Endodermal cell (in vitro differentiated cells): ENCODE measurements around the gene GPR153. TPM values are rescaled to one million over a fixed set of nuclear protein-coding genes. Genes with fewer than 3 reads are reported as not detected.

Experiments used
- DNase-seq: peaks from one replicate; pipeline ENCODE4 v3.0.0-alpha.2; 2017
- H3K27ac ChIP-seq: 2 replicates; pipeline ENCODE4 v1.5.1; 2013; ENCODE audit warnings: mild to moderate bottlenecking, low read depth, low read length, moderate library complexity
- H3K27me3 ChIP-seq: 2 replicates; pipeline ENCODE4 v1.6.1; 2013; ENCODE audit warnings: mild to moderate bottlenecking, low read length, moderate library complexity; ENCODE audit not compliant: insufficient read depth, control insufficient read depth, poor library complexity, severe bottlenecking
- H3K36me3 ChIP-seq: 2 replicates; pipeline ENCODE4 v1.7.0; 2013; ENCODE audit warnings: mild to moderate bottlenecking, low read length, moderate library complexity; ENCODE audit not compliant: control insufficient read depth, insufficient read depth
- H3K4me1 ChIP-seq: one replicate; pipeline ENCODE4 v1.7.0; 2013; ENCODE audit warnings: low read length; ENCODE audit not compliant: control insufficient read depth, insufficient read depth
- H3K4me3 ChIP-seq: 2 replicates; pipeline ENCODE4 v1.5.1; 2013; ENCODE audit warnings: mild to moderate bottlenecking, low read length, moderate library complexity
- H3K9ac ChIP-seq: 2 replicates; pipeline ENCODE4 v1.6.1; 2013; ENCODE audit warnings: mild to moderate bottlenecking, low read length, moderate library complexity; ENCODE audit not compliant: poor library complexity, severe bottlenecking; ENCODE audit errors: extremely low read depth
- H3K9me3 ChIP-seq: 2 replicates; pipeline ENCODE4 v1.6.1; 2013; ENCODE audit warnings: mild to moderate bottlenecking, low read length, moderate library complexity; ENCODE audit not compliant: control insufficient read depth
- H3K27ac Mint-ChIP-seq: 2 replicates; pipeline ENCODE4 v1.8.0; 2020; ENCODE audit warnings: mixed read lengths
- H3K27me3 Mint-ChIP-seq: 2 replicates; pipeline ENCODE4 v1.8.0; 2021; ENCODE audit warnings: mild to moderate bottlenecking, mixed read lengths; ENCODE audit not compliant: insufficient read depth
- H3K36me3 Mint-ChIP-seq: 2 replicates; pipeline ENCODE4 v1.8.0; 2020; ENCODE audit warnings: low read depth, mixed read lengths
- H3K4me1 Mint-ChIP-seq: 2 replicates; pipeline ENCODE4 v1.8.0; 2020; ENCODE audit warnings: mixed read lengths
- H3K4me3 Mint-ChIP-seq: 2 replicates; pipeline ENCODE4 v1.8.0; 2020; ENCODE audit warnings: mild to moderate bottlenecking, moderate library complexity, mixed read lengths
- H3K9me3 Mint-ChIP-seq: 2 replicates; pipeline ENCODE4 v1.8.0; 2020; ENCODE audit warnings: mild to moderate bottlenecking, mixed read lengths
- CTCF ChIP-seq: fragments of 200-600 bp; sonication (generic); conservative IDR thresholded peaks from 2 replicates; pipeline ENCODE4 v1.5.0; 2021; ENCODE audit warnings: antibody characterized with exemption, mild to moderate bottlenecking
- WGBS, 2 experiments: methylation state at CpG; one replicate each; pipeline versions ENCODE4 v1.1.5 to v1.1.7; 2013; ENCODE audit warnings: missing lambda C conversion rate in 2 of 2, mixed read lengths in 1 of 2; ENCODE audit not compliant: insufficient coverage in 1 of 2, insufficient read length in 1 of 2; 5-methylcytosine and 5-hydroxymethylcytosine counted together
- total RNA-seq, 2 donors: library from RNA; stranded (reverse); fragmentation: NEBNext Ultra II Directional in 1 of 2; extraction: Animal tissue kit (Norgen Biotek cat#: 25700) in 1 of 2; gene quantifications; 2 replicates in 1 of 2; 3 replicates in 1 of 2; pipeline ENCODE4 v1.2.1, GENCODE V29; 2021

GPR153 gene
- total RNA-seq, 2 donors from 2014 or later: 2.4 to 2.8 TPM

DNA sequence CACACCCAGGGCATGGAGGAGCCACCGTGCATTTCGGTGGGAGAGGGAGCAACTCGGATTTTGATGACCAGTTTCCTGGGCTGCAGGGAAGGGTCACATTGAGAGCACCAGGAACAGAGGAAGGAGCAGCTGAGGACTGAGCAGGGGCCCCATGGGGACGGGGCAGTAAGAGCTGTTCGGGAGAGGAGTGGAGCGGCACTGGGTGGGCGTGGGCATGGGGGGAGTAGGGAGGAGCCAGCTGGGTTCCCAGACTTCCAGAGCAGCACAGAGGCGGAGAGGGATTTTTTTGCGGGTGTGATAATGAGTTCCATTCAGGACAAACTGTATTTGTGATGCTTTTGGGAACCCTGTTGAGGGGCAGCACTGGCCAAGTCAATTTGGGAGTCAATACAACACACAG, 17.4 kb upstream of the GPR153 start:
- Mint-ChIP-seq H3K36me3 (no peaks in the 10 kb centered on the region), H3K4me1 (peaks cover 12% of the 10 kb centered on the region), H3K4me3 (no peak overlapping the region), H3K27ac (no peak overlapping the region), H3K27me3 (no peaks in the 10 kb centered on the region), H3K9me3 (no peaks in the 10 kb centered on the region)
- WGBS, 2 experiments: 92 to 98% methylated on average over 7 to 9 of the region's 9 CpGs
- H3K4me3 ChIP-seq: no peak overlapping the region
- no peak overlapping the region for H3K9ac ChIP-seq
- no peaks in the 10 kb centered on the region for H3K27me3 ChIP-seq
- no peaks in the 10 kb centered on the region for H3K36me3 ChIP-seq
- DNase-seq: no peak
- no peaks in the 10 kb centered on the region for H3K4me1 ChIP-seq
- H3K27ac ChIP-seq: no peak overlapping the region
- no peaks in the 10 kb centered on the region for H3K9me3 ChIP-seq
- TF ChIP-seq CTCF: no peak

DNA sequence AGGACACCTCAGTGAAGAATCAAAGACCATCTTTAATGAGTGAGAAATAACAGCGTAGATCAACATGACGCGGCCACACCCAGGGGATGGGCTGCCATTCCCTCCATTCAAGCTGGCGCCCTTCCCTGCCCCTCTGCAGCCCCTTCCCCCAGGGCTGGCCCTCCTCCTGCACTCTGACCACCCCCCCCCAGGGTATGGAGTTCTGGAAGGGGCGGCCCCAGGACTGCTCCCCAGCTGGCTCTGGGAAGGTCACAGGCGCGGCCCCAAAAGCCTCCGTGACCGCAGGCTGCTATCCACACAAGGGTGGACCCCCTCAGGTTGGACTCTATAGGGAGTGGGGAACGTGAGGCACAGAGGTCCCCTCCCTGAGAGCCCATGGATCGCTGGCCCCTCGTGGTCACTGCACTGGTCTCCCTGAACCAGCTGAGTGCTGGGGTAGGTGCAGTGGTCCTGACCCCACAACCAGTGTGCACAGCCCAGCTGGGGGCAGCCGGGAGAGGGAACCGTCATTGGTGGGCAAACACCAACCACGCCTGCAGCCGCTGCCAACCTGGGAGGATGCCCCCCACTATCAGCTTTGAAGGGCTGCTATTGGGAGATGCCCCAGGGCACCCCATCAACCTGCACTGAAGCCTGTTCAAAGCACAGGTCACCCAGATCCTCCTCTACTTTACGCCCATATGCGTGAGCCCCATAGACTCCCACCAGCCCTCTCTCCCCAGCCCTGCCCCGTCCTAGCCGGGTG, 16.1 kb upstream of the GPR153 start:
- peak overlapping the region; percentile 58 for H3K27ac Mint-ChIP-seq

More for the DNA sequence above, 16.1 kb upstream of the GPR153 start:
- TF ChIP-seq CTCF: no peak
- H3K27me3 ChIP-seq: no peaks in the 10 kb centered on the region
- H3K36me3 ChIP-seq: no peaks in the 10 kb centered on the region
- H3K4me1 Mint-ChIP-seq: peaks cover 18% of the 10 kb centered on the region
- DNase-seq: no peak
- H3K4me1 ChIP-seq: no peaks in the 10 kb centered on the region
- WGBS, 2 experiments: 92 to 97% methylated on average over 11 to 20 of the region's 20 CpGs
- H3K27ac ChIP-seq: peak overlapping the region; percentile 76
- no peak overlapping the region for H3K9ac ChIP-seq
- no peaks in the 10 kb centered on the region for H3K36me3 Mint-ChIP-seq
- H3K9me3 Mint-ChIP-seq: no peaks in the 10 kb centered on the region
- H3K4me3 ChIP-seq: no peak overlapping the region
- H3K27me3 Mint-ChIP-seq: no peaks in the 10 kb centered on the region
- no peaks in the 10 kb centered on the region for H3K9me3 ChIP-seq
- no peak overlapping the region for H3K4me3 Mint-ChIP-seq
